ACC112 (cell line): ENCODE measurements around the gene EEF1G.
"Not testable (repeated sequence)": the region's sequence is repeated elsewhere in the genome, so short reads cannot be mapped to it uniquely, and the experiment has no call there.

Source experiments
- H2AFZ ChIP-seq: fragments of 200-600 bp; sonication (generic); one replicate; pipeline ENCODE4 v1.6.0; 2017; ENCODE audit warnings: antibody characterized with exemption, low read length; ENCODE audit not compliant: unreplicated experiment
- H3K27ac ChIP-seq: fragments of 200-600 bp; sonication (generic); 2 replicates; pipeline ENCODE4 v1.5.1; 2014; ENCODE audit warnings: low read depth, mild to moderate bottlenecking, antibody characterized with exemption, low read length, moderate library complexity
- H3K27me3 ChIP-seq: fragments of 200-600 bp; sonication (generic); 2 replicates; pipeline ENCODE4 v1.6.1; 2014; ENCODE audit warnings: mild to moderate bottlenecking, antibody characterized with exemption, low read length, moderate library complexity, mixed read lengths; ENCODE audit not compliant: insufficient read depth
- H3K36me3 ChIP-seq: fragments of 200-600 bp; sonication (generic); 2 replicates; pipeline ENCODE4 v1.6.1; 2016; ENCODE audit warnings: mild to moderate bottlenecking, antibody characterized with exemption, low read length, moderate library complexity, mixed read lengths; ENCODE audit not compliant: insufficient read depth
- H3K4me1 ChIP-seq: fragments of 200-600 bp; sonication (generic); one replicate; pipeline ENCODE4 v1.6.1; 2016; ENCODE audit warnings: low read length, mixed read lengths; ENCODE audit not compliant: insufficient read depth, unreplicated experiment, control insufficient read depth
- H3K4me3 ChIP-seq: fragments of 200-600 bp; sonication (generic); 2 replicates; pipeline ENCODE4 v1.5.1; 2014; ENCODE audit warnings: mild to moderate bottlenecking, low read depth, low read length
- H3K79me2 ChIP-seq: fragments of 200-600 bp; sonication (generic); one replicate; pipeline ENCODE4 v1.6.0; 2016; ENCODE audit warnings: low read length; ENCODE audit not compliant: control insufficient read depth, unreplicated experiment, insufficient read depth

Gene EEF1G

GRCh38 chr11:62565100-62565802 is 8.4 kb downstream of the EEF1G start:
- Histone ChIP-seq H2AFZ (no peak overlapping the region), H3K79me2 (peaks cover 58% of the 10 kb centered on the region), H3K27me3 (no peaks in the 10 kb centered on the region), H3K27ac (peak overlapping the region; percentile 10; the same call in 1 of the 2 replicates), H3K36me3 (peaks cover 26% of the 10 kb centered on the region), H3K4me3 (no peak overlapping the region), H3K4me1 (peaks cover 26% of the 10 kb centered on the region)

DNA sequence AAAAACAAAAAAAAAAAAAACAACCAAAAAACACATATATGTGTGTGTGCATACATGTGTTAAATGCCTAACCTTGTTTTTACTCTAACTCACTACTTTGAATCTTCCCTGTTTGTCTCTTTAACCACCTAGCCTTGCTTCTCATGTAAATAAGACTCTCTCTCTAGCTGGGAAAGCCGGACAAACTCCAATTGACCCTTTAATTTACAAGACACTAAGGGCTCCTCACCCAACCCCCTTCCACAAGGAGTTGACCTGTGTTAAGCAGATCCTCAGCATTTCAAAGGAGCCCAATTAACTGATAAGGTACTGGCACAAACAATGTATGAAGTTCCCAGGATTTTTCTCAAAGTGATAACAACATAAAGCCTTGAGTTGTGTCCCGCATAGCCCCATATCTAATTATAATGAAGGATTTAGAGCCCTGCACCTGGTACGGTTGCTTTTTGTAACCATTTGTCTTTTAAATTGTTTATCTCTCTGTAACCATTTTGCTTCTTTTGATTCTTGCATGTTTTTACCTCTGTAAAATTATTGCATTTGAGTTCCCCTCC is 11.9 kb downstream of the EEF1G start:
- H2AFZ ChIP-seq, H3K27me3 ChIP-seq, H3K4me3 ChIP-seq: not testable (repeated sequence)
- peaks cover 41% of the 10 kb centered on the region for H3K79me2 ChIP-seq
- peaks cover 54% of the 10 kb centered on the region for H3K4me1 ChIP-seq
- H3K36me3 ChIP-seq: peaks cover 21% of the 10 kb centered on the region
- peak overlapping the region; percentile 30 for H3K27ac ChIP-seq

- no peak overlapping the region for H2AFZ ChIP-seq
- H3K4me3 ChIP-seq: no peak overlapping the region
- H3K36me3 ChIP-seq: peaks cover 11% of the 10 kb centered on the region
- H3K4me1 ChIP-seq: peaks cover 60% of the 10 kb centered on the region
- peak overlapping the region; percentile 62 for H3K27ac ChIP-seq
- H3K27me3 ChIP-seq: no peaks in the 10 kb centered on the region
- peaks cover 30% of the 10 kb centered on the region for H3K79me2 ChIP-seq
These were observed 13.1 kb downstream of the EEF1G start for GRCh38 chr11:62560566-62561103.

- H3K4me3 ChIP-seq, H3K36me3 ChIP-seq, H2AFZ ChIP-seq, H3K27me3 ChIP-seq: not testable (repeated sequence)
- Histone ChIP-seq H3K79me2 (peaks cover 27% of the 10 kb centered on the region), H3K27ac (peak overlapping the region; percentile 62), H3K4me1 (peaks cover 69% of the 10 kb centered on the region)
These were observed 14.1 kb downstream of the EEF1G start for GRCh38 chr11:62559626-62560025.

GRCh38 chr11:62559204-62559603 is 14.5 kb downstream of the EEF1G start:
- Histone ChIP-seq H3K4me3 (no peak overlapping the region), H3K36me3 (peaks cover 8% of the 10 kb centered on the region), H3K27ac (peak overlapping the region; percentile 62), H3K4me1 (peaks cover 73% of the 10 kb centered on the region), H3K79me2 (peaks cover 27% of the 10 kb centered on the region), H3K27me3 (no peaks in the 10 kb centered on the region), H2AFZ (no peak overlapping the region)

DNA sequence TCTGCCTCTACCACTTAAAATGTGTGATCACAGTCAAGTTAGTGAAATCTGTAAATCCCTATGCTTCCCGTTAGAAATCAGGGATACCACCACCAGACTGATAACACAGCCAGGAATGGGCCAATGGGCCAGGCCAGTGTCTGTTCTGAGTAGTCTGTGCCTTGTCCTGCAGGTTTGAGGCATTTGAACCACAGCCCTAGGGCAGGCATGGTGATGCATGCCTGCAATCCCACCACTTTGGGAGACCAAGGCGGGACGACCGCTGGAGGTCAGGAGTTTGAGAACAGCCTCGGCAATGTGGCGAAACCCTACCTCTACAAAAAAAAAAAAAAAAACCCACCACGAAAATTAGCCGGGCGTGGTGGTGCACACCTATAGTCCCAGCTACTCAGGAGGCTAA is 15.0 kb downstream of the EEF1G start:
- Histone ChIP-seq H3K36me3 (peaks cover 8% of the 10 kb centered on the region), H2AFZ (no peak overlapping the region), H3K79me2 (peaks cover 23% of the 10 kb centered on the region), H3K4me3 (no peak overlapping the region), H3K4me1 (peaks cover 77% of the 10 kb centered on the region), H3K27me3 (no peaks in the 10 kb centered on the region), H3K27ac (peak overlapping the region; percentile 62; the same call in 1 of the 2 replicates)

- peaks cover 83% of the 10 kb centered on the region for H3K4me1 ChIP-seq
These were observed 16.6 kb downstream of the EEF1G start for GRCh38 chr11:62556875-62557631.

DNA sequence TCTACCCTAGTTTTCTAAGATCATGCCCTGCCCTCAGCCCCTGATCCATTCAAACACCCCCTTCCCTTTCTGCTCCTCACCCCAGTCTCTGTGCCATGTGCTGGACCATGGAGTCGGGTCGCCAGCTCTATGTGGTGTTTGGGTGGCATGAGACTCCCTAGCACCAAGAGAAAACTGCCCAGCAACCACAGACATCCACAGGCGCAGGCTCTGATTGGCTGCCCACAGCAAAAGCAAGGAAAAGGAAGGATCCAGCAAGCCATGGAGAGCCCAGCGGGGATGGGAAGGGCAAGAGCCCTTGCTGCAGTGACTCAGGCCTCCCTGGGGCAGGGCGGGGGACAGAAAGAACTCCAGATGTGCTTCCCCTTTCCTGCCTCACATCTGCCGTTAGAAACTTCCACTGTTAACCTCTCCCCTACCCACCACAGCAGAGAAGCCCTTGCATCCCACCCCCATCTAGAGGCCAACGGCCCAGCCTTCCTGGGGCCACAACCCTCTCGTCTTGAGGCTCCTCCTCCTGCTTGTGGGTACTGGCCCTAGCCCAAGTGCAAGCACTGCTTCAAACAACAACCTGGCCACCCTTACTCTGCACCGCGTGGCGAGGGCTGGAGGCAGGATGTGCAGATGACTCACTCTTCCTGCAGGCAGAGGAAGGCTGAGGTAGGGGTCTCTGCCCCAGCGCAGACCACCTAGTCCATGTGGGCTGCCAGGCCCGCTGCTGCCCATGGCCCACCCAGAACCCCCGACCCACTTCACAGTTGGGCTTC is 17.4 kb downstream of the EEF1G start:
- Histone ChIP-seq H3K79me2 (peaks cover 17% of the 10 kb centered on the region), H3K27ac (peak overlapping the region; percentile 100), H2AFZ (no peak overlapping the region), H3K27me3 (no peaks in the 10 kb centered on the region), H3K36me3 (peaks cover 8% of the 10 kb centered on the region), H3K4me1 (peaks cover 85% of the 10 kb centered on the region), H3K4me3 (peak overlapping the region; percentile 63)

More at GRCh38 chr11:62556875-62557631, 16.6 kb downstream of the EEF1G start:
- Histone ChIP-seq H3K79me2 (peaks cover 17% of the 10 kb centered on the region), H3K27me3 (no peaks in the 10 kb centered on the region), H2AFZ (no peak overlapping the region), H3K36me3 (peaks cover 8% of the 10 kb centered on the region), H3K27ac (peak overlapping the region; percentile 100), H3K4me3 (peak overlapping the region; percentile 15)

GRCh38 chr11:62555464-62556107 is 18.1 kb downstream of the EEF1G start:
- Histone ChIP-seq H3K79me2 (peaks cover 17% of the 10 kb centered on the region), H3K4me1 (peaks cover 80% of the 10 kb centered on the region), H3K27ac (peak overlapping the region; percentile 100), H3K4me3 (peak overlapping the region; percentile 63), H2AFZ (no peak overlapping the region), H3K27me3 (no peaks in the 10 kb centered on the region), H3K36me3 (peaks cover 8% of the 10 kb centered on the region)
